ENCODE results near the gene PPIC.

DNA sequence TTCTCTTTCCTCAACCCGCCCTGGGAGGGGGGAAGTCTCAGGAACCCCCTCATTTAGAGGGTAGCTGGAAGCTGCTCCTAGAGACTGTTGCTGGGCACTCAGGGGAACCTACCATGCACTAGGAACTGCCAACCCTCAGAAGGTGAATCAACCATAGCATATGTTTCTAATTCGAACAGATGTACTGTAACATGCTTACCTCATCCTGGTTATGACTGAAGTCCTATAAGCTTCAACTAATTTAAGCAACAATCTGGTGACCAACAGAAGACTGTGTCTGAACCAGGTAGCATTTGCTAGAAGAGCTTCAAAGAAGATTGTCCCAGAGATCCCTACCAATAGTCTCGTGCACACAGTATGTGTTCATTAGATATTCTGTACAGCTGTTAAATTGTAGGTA lies 46.8 kb upstream of the PPIC start:
- TF ChIP-seq CTCF (IDR thresholded peaks at IDR 0.05), result no peak
- no peak for TF ChIP-seq EZH2 (IDR thresholded peaks at IDR 0.05; ENCODE audit: borderline replicate concordance, insufficient read depth, low read depth, low read length, poor library complexity, severe bottlenecking)
